Measurements from ENCODE around the gene PLPPR1. TPM values are rescaled to one million over a fixed set of nuclear protein-coding genes. Genes with fewer than 3 reads are reported as not detected.

Gene PLPPR1
- polyA plus RNA-seq, 1 donor from 2014 or later, result 157 TPM

DNA sequence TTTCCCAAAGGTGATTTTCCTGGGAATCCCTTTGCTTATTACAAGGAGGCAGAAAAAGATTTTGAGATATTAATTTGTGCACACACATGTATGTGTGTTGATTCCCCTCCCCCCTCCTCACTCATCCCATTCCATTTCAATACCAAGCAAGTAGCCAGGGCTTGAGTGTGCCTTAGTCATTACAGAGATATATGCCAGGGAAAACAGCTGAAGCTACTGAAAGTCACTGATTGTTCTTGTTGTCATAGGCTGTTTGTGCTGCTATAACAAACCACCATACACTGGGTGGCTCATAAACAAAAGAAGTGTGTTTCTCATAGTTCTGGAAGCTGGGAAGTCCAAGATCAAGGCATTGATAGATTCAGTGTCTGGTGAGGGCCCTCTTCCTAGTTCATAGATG is 197.6 kb downstream of the PLPPR1 start:
- Histone ChIP-seq H3K4me3 (ENCODE audit: low read length) (no peak overlapping the region), H3K79me2 (replicated peaks; ENCODE audit: insufficient read depth, low read length) (no peaks in the 10 kb centered on the region), H3K36me3 (ENCODE audit: insufficient read depth, low read length) (no peaks in the 10 kb centered on the region), H2AFZ (ENCODE audit: low read depth, low read length) (no peak overlapping the region), H3K27me3 (ENCODE audit: insufficient read depth, low read depth, low read length) (no peaks in the 10 kb centered on the region), H4K20me1 (ENCODE audit: insufficient read depth) (no peaks in the 10 kb centered on the region), H3K9ac (ENCODE audit: low read length) (no peak overlapping the region), H3K9me2 (ENCODE audit: insufficient read depth, low read length) (no peaks in the 10 kb centered on the region), H3F3A (ENCODE audit: insufficient read depth, low read length, poor library complexity, severe bottlenecking) (no peaks in the 10 kb centered on the region), H3K4me2 (ENCODE audit: low read length) (no peak overlapping the region), H3K9me3 (ENCODE audit: low read length) (no peaks in the 10 kb centered on the region), H3K27ac (ENCODE audit: low read length) (no peak overlapping the region)
- no peak for TF ChIP-seq SMC3 (conservative IDR thresholded peaks at IDR 0.05; ENCODE audit: poor library complexity)
- no peak for TF ChIP-seq MXI1 (conservative IDR thresholded peaks at IDR 0.05; ENCODE audit: poor library complexity, severe bottlenecking)
- no peak for TF ChIP-seq RAD21 (conservative IDR thresholded peaks at IDR 0.05)
- TF ChIP-seq EP300 (conservative IDR thresholded peaks at IDR 0.05; ENCODE audit: poor library complexity, severe bottlenecking), result no peak
- TF ChIP-seq, protein P1, sequence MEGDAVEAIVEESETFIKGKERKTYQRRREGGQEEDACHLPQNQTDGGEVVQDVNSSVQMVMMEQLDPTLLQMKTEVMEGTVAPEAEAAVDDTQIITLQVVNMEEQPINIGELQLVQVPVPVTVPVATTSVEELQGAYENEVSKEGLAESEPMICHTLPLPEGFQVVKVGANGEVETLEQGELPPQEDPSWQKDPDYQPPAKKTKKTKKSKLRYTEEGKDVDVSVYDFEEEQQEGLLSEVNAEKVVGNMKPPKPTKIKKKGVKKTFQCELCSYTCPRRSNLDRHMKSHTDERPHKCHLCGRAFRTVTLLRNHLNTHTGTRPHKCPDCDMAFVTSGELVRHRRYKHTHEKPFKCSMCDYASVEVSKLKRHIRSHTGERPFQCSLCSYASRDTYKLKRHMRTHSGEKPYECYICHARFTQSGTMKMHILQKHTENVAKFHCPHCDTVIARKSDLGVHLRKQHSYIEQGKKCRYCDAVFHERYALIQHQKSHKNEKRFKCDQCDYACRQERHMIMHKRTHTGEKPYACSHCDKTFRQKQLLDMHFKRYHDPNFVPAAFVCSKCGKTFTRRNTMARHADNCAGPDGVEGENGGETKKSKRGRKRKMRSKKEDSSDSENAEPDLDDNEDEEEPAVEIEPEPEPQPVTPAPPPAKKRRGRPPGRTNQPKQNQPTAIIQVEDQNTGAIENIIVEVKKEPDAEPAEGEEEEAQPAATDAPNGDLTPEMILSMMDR (IDR thresholded peaks at IDR 0.05; ENCODE audit: poor library complexity, severe bottlenecking), result no peak
- no peak for TF ChIP-seq POLR2AphosphoS5 (IDR thresholded peaks at IDR 0.05)
- TF ChIP-seq, protein P2, sequence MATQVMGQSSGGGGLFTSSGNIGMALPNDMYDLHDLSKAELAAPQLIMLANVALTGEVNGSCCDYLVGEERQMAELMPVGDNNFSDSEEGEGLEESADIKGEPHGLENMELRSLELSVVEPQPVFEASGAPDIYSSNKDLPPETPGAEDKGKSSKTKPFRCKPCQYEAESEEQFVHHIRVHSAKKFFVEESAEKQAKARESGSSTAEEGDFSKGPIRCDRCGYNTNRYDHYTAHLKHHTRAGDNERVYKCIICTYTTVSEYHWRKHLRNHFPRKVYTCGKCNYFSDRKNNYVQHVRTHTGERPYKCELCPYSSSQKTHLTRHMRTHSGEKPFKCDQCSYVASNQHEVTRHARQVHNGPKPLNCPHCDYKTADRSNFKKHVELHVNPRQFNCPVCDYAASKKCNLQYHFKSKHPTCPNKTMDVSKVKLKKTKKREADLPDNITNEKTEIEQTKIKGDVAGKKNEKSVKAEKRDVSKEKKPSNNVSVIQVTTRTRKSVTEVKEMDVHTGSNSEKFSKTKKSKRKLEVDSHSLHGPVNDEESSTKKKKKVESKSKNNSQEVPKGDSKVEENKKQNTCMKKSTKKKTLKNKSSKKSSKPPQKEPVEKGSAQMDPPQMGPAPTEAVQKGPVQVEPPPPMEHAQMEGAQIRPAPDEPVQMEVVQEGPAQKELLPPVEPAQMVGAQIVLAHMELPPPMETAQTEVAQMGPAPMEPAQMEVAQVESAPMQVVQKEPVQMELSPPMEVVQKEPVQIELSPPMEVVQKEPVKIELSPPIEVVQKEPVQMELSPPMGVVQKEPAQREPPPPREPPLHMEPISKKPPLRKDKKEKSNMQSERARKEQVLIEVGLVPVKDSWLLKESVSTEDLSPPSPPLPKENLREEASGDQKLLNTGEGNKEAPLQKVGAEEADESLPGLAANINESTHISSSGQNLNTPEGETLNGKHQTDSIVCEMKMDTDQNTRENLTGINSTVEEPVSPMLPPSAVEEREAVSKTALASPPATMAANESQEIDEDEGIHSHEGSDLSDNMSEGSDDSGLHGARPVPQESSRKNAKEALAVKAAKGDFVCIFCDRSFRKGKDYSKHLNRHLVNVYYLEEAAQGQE (IDR thresholded peaks at IDR 0.05; ENCODE audit: borderline replicate concordance), result no peak
- TF ChIP-seq TAF1 (IDR thresholded peaks at IDR 0.05; ENCODE audit: low read depth), result no peak
- TF ChIP-seq EZH2 (IDR thresholded peaks at IDR 0.05; ENCODE audit: borderline replicate concordance, insufficient read depth, low read length, poor library complexity, severe bottlenecking), result no peak

- no peak overlapping the region for H3K27ac ChIP-seq (ENCODE audit: low read length)
Observed at GRCh38 chr9:101226803-101227202, 198.3 kb downstream of the PLPPR1 start.

More at GRCh38 chr9:101226803-101227202, 198.3 kb downstream of the PLPPR1 start:
- Histone ChIP-seq H3K4me2 (ENCODE audit: low read length) (no peak overlapping the region), H3K9me3 (ENCODE audit: low read length) (no peaks in the 10 kb centered on the region), H2AFZ (ENCODE audit: low read depth, low read length) (no peak overlapping the region), H3K27me3 (ENCODE audit: insufficient read depth, low read depth, low read length) (no peaks in the 10 kb centered on the region), H3K9ac (ENCODE audit: low read length) (no peak overlapping the region), H3K79me2 (replicated peaks; ENCODE audit: insufficient read depth, low read length) (no peaks in the 10 kb centered on the region), H4K20me1 (ENCODE audit: insufficient read depth) (no peaks in the 10 kb centered on the region), H3K9me2 (ENCODE audit: insufficient read depth, low read length) (no peaks in the 10 kb centered on the region), H3K36me3 (ENCODE audit: insufficient read depth, low read length) (no peaks in the 10 kb centered on the region), H3F3A (ENCODE audit: insufficient read depth, low read length, poor library complexity, severe bottlenecking) (no peaks in the 10 kb centered on the region), H3K4me3 (ENCODE audit: low read length) (no peak overlapping the region)
- TF ChIP-seq RAD21 (conservative IDR thresholded peaks at IDR 0.05) (no peak), EZH2 (IDR thresholded peaks at IDR 0.05; ENCODE audit: borderline replicate concordance, insufficient read depth, low read length, poor library complexity, severe bottlenecking) (no peak), MXI1 (conservative IDR thresholded peaks at IDR 0.05; ENCODE audit: poor library complexity, severe bottlenecking) (no peak), TAF1 (IDR thresholded peaks at IDR 0.05; ENCODE audit: low read depth) (no peak), SMC3 (conservative IDR thresholded peaks at IDR 0.05; ENCODE audit: poor library complexity) (no peak), POLR2AphosphoS5 (IDR thresholded peaks at IDR 0.05) (no peak), EP300 (conservative IDR thresholded peaks at IDR 0.05; ENCODE audit: poor library complexity, severe bottlenecking) (no peak)
- TF ChIP-seq, protein P1 (IDR thresholded peaks at IDR 0.05; ENCODE audit: poor library complexity, severe bottlenecking), result no peak
- TF ChIP-seq, protein P2 (IDR thresholded peaks at IDR 0.05; ENCODE audit: borderline replicate concordance), result no peak

Data from neural cell (in vitro differentiated cells).